ENCODE data around the gene UBE3A.

UBE3A gene

GRCh38 chr15:25406846-25407245 lies 32.0 kb downstream of the UBE3A start:
- no peak for DNase-seq (ENCODE audit: low read depth in 2 of 2, low spot score in 1 of 2)

- DNase-seq (ENCODE audit: low read depth in 2 of 2, low spot score in 1 of 2), result no peak
Measured at GRCh38 chr15:25406261-25406660, 32.6 kb downstream of the UBE3A start.

GRCh38 chr15:25403771-25404170 lies 35.1 kb downstream of the UBE3A start:
- DNase-seq (ENCODE audit: low read depth in 2 of 2, low spot score in 1 of 2), result no peak

GRCh38 chr15:25402342-25402741 lies 36.5 kb downstream of the UBE3A start:
- DNase-seq (ENCODE audit: low read depth in 2 of 2, low spot score in 1 of 2), result no peak

GRCh38 chr15:25401501-25401900 lies 37.3 kb downstream of the UBE3A start:
- DNase-seq (ENCODE audit: low read depth in 2 of 2, low spot score in 1 of 2), result no peak

GRCh38 chr15:25397100-25397499 lies 41.7 kb downstream of the UBE3A start:
- DNase-seq (ENCODE audit: low read depth in 2 of 2, low spot score in 1 of 2), result no peak

- DNase-seq (ENCODE audit: low read depth in 2 of 2, low spot score in 1 of 2), result no peak
Measured at GRCh38 chr15:25394898-25395297, 43.9 kb downstream of the UBE3A start.

- no peak for DNase-seq (ENCODE audit: low read depth in 2 of 2, low spot score in 1 of 2)
Measured at GRCh38 chr15:25392806-25393205, 46.0 kb downstream of the UBE3A start.

- no peak for DNase-seq (ENCODE audit: low read depth in 2 of 2, low spot score in 1 of 2)
Measured at GRCh38 chr15:25391971-25392721, 46.7 kb downstream of the UBE3A start.

- DNase-seq (ENCODE audit: low read depth in 2 of 2, low spot score in 1 of 2), result no peak
Measured at GRCh38 chr15:25385986-25386385, 52.8 kb downstream of the UBE3A start.

GRCh38 chr15:25381579-25381978 lies 57.2 kb downstream of the UBE3A start:
- DNase-seq (ENCODE audit: low read depth in 2 of 2, low spot score in 1 of 2), result no peak

- no peak for DNase-seq (ENCODE audit: low read depth in 2 of 2, low spot score in 1 of 2)
Measured at GRCh38 chr15:25378501-25378901, 60.3 kb downstream of the UBE3A start.

GRCh38 chr15:25375557-25375956 lies 63.3 kb downstream of the UBE3A start:
- no peak for DNase-seq (ENCODE audit: low read depth in 2 of 2, low spot score in 1 of 2)

GRCh38 chr15:25374143-25374542 lies 64.7 kb downstream of the UBE3A start:
- no peak for DNase-seq (ENCODE audit: low read depth in 2 of 2, low spot score in 1 of 2)

GRCh38 chr15:25372298-25372697 lies 66.5 kb downstream of the UBE3A start:
- DNase-seq (ENCODE audit: low read depth in 2 of 2, low spot score in 1 of 2), result no peak

GRCh38 chr15:25368850-25369249 lies 70.0 kb downstream of the UBE3A start:
- DNase-seq (ENCODE audit: low read depth in 2 of 2, low spot score in 1 of 2), result no peak

GRCh38 chr15:25366058-25366457 lies 72.8 kb downstream of the UBE3A start:
- DNase-seq (ENCODE audit: low read depth in 2 of 2, low spot score in 1 of 2), result no peak

GRCh38 chr15:25362545-25362944 lies 76.3 kb downstream of the UBE3A start:
- no peak for DNase-seq (ENCODE audit: low read depth in 2 of 2, low spot score in 1 of 2)

- DNase-seq (ENCODE audit: low read depth in 2 of 2, low spot score in 1 of 2), result no peak
Measured at GRCh38 chr15:25347707-25348106, 91.1 kb downstream of the UBE3A start.

GRCh38 chr15:25346371-25346770 lies 92.5 kb downstream of the UBE3A start:
- DNase-seq (ENCODE audit: low read depth in 2 of 2, low spot score in 1 of 2), result no peak

- DNase-seq (ENCODE audit: low read depth in 2 of 2, low spot score in 1 of 2), result no peak
Measured at GRCh38 chr15:25345943-25346342, 92.9 kb downstream of the UBE3A start.

- DNase-seq (ENCODE audit: low read depth in 2 of 2, low spot score in 1 of 2), result no peak
Measured at GRCh38 chr15:25342629-25343028, 96.2 kb downstream of the UBE3A start.

- DNase-seq (ENCODE audit: low read depth in 2 of 2, low spot score in 1 of 2), result no peak
Measured at GRCh38 chr15:25339431-25339830, 99.4 kb downstream of the UBE3A start.

All from stimulated activated CD8-positive, alpha-beta memory T cell treated with anti-CD3 and anti-CD28 coated beads, Interleukin-4, amount 100 ng/mL, for 4 hours (primary cell).